NCI-H2227 (cell line): ENCODE measurements around the gene CRTAP.
A peak's percentile ranks its signal among the peaks of the same experiment; 100 is the strongest.
"Not testable (repeated sequence)": the region's sequence is repeated elsewhere in the genome, so short reads cannot be mapped to it uniquely, and the experiment has no call there.

Experiments used
- DNase-seq: peaks from one replicate; lab custom pipeline; 2025; ENCODE audit not compliant: unreplicated experiment; lab: John Stamatoyannopoulos, UW

The CRTAP gene

DNA sequence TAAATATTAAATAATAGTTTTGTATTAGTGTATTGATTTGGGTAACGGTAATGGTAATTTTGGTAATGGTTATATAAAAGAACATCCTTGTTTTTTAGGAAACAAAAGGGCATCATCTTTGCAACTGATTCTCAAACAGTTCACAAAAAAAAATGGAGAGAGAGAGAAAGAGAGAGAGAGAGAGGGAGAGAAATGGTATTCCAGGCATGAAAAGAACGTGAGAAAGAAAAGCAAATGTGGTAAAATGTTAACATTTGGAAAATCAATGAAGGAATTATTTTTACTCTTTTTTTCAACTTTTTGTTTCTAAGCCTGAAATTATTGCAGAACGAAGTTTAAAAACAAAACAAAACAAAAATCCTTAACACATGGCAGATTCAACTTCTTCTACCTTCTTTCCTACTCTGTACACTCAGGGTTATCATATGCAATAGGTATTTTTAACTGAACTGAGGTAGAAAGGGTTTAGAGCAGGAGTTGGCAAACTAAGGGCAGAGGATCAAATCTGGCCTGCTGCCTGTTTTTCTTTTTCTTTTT is 14.6 kb upstream of the CRTAP start:
- no peak for DNase-seq

DNA sequence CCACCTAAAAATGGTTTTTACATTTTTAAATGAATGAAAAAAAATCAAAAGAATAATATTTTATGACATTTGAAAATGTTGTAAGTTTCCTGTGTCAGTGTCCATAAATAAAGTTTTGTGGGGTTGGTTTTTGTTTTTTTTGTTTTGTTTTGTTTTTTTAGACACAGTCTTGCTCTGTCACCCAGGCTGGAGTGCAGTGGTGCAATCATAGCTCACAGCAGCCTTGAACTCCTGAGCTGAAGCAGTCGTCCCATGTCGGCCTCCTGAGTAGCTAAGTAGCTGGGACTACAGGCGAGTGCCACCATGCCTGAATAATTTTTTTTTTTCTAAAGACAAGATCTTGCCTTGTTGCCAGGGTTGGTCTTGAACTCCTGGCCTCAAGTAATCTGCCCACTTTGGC is 14.1 kb upstream of the CRTAP start:
- no peak for DNase-seq

DNA sequence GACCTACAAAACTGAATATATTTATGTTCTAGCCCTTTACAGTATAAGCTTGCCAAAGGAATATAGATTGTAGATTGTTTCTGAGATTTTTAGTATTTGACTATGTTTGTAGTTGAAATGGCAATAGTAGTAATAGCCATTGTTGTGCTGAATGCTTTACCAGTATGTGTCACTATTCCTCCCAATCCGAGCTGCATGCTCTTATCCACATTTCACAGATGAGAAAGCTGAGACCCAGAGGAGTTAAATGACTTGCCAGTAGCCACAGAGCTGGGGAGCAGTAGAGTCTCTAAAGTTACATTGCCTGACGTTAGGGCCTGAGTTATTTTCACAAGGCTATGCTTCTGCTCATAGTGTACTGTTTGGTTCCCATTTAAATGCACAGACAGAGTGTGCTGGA is 13.6 kb upstream of the CRTAP start:
- no peak for DNase-seq

DNA sequence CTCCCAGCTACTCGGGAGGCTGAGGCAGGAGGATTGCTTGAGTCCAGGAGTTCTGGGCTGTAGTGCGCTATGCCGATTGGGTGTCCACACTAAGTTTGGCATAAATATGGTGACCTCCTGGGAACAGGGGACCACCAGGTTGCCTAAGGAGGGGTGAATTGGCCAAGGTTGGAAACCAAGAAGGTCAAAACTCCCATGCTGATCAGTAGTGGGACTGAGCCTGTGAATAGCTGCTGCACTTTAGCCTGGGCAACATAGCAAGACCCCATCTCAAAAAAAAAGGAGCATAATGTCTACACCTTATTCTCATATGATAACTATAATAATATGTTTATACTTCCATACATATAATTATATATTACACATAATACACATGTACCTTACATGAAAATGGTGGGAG is 10.8 kb upstream of the CRTAP start:
- DNase-seq, result no peak

DNA sequence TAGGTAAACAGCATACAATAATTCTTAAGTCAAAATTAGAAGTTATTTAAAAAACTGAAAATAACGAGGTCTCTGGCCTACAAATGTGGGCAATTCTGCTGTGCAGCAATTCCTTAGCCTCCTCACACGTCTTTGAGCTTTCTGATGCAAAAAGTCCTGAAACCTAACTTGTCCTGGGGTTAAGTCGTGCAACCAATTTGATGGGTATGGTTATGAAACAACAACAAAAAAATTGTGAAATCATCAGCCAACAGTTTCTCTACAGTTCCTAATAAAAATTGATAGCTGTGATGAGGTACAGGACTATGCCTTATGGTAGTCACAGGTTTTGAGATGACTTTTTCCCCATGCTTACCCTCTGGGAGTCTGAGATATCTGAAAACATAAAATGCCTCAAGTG is 10.3 kb upstream of the CRTAP start:
- no peak for DNase-seq

DNA sequence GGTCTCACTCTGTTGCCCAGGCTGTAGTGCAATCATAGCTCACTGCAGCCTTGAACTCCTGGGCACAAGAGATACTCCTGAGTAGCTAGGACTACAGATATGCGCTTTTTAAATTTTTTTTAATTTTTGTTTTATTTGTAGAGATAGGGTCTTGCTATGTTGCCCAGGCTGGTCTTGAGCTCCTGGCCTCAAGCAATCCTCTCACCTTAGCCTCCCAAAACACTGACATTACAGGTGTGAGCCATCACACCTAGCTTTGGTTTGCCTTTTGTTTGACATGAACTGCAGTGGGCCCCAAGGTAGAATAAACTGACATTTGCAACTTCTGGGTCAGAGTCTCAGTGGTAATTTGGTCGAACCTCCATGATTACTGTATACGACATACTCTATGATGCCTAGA is 9.0 kb upstream of the CRTAP start:
- no peak for DNase-seq

DNA sequence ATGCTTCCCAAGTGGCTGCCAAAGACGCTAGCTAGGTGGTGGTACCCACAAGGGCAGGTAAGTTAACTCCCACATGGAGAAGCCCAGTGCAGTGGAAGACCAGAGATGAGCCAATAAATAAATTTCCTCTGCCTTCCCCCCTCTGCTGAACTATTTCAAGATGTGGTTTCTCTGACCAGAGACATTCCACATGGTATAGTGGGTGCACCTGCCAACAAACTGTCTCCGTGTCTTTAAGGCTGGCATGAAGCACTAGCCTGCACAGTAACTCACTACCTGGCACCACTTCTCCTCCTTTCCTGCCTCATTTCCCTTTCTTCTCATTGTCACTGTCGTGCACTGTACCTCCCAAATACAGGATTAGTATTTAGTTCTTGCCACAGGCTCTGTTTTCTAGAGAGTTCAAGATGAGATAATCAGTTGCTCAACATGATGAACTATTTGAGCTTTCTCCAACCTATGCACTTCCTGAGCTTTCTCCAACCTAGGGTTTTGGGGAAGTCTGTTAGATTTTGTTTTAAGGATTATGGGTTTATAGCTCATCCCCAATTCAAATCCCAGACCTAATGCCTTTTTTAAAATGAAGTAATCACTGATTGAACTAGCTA is 8.4 kb upstream of the CRTAP start:
- DNase-seq, result no peak

DNA sequence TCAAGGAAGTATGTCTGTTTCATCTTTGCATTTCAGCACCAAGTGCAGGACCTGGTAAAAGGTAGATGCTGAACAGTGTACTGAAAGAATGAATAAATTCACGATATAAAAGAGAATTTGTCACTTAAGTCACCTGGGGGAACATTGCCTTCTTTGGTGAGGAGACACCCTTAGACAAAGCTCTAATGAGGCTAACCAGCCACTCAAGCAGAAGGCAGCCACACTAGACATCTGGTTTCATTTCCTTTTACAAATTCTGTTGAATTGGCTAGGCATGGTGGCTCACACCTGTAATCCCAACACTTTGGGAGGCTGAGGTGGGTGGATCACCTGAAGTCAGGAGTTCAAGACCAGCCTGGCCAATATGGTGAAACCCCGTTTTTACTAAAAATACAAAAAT is 7.0 kb upstream of the CRTAP start:
- DNase-seq, result not testable (repeated sequence)

DNA sequence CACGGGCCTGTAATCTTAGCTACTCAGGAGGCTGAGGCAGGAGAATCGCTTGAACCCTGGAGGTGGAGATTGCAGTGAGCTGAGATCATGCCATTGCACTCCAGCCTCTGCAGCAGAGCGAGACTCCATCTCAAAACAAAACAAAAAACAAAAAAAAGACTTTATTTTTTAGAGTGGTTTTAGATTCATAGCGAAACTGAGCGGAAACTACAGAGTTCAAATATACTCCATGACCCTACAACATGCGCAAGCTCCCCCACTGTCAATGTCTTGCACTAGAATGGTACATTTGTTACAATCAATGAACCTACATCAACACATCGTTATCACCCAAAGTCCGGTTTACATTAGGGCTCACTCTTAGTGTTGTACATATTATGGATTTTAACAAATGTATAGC is 2.2 kb upstream of the CRTAP start:
- DNase-seq, result no peak

DNA sequence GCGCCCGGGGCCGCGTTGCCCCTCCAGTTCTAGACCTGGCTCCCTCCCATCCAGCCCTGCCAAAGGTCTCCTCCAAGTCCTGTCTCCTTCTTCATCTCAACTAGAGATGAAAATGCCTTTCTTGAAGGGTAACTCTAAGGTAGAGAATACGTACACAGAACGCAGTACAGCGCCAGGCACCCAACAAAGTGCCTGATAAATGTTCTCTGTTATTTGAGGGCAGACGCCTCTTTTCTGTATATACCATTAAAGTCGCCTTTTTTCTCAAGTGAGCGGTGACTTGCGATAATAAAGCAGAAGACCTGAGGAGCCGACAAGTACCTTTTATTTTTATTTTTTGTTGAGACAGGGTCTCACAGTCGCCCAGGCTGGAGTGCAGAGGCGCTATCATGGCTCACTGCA is 809 bp downstream of the CRTAP start:
- no peak for DNase-seq

DNA sequence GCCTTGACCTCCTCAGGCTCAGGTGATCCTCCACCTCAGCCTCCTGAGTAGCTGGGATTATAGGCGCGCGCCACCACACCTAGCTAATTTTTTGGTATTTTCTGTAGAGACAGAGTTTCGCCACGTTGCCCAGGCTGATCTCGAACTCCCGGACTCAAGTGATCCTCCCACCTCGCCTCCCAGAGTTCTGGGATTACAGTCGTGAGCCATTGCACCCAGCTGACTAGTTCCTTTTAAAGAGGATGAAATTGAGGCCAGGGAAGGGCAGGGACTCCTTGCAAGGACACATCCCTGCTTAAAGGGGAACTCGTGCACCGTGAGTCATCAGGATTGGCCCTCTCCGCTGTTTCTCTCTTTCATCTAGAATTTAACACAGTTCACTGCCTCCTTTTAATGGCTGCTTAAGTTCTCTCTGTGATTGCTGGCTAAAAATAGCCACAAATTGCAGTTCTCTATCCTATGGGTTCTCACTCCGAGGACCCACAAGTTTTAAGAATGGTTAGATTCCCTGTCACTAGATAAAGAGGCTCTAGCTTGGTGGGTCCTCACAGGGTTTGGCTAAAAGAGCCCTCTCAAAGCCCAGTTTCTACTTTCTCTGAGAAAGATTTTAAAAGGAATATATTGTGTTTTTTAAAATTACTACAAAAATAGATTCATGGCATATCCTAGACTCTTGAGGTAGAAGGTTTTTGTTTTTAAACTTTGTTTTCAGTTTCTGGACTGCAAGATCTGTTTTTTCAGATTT is 1.4 kb downstream of the CRTAP start:
- DNase-seq, result peak; percentile 66

DNA sequence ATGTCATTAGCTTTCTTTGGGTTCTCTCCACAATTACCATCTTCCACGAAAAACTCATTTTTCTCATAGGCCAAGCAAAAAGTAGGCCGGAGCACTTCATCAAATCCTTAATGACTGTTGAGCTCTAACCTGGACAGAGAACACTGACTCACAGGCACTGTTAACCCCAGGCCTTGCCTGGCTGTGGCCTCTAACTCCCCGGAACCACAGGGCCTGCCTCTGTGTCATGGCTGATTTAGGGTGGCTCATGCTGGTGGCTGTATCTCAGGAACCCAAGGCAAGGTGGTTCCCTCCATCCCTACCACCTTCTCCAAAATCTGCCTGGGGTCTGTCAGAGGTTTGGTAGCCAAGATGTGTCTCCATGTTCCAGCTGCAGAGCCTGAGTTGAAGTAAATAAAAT is 3.6 kb downstream of the CRTAP start:
- no peak for DNase-seq

DNA sequence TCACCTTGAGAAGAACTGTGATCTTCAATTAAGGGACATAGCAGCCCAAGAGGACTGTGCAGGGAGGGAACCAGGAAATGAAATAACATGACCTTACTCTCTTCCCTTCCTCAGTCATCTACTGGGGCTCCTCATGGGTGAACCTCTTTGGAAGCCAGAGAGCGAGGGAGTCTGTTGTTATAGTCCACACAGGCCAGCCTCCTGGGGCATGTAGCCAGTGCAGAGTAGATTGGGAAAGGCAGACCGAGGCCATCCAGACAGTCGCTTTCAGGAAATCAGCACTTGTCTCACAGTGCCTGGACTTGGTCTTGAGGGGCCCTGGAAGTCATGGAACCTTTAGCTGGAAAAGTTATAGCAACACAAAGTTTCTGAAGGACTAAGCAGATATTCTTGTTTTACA is 6.1 kb downstream of the CRTAP start:
- DNase-seq, result no peak

DNA sequence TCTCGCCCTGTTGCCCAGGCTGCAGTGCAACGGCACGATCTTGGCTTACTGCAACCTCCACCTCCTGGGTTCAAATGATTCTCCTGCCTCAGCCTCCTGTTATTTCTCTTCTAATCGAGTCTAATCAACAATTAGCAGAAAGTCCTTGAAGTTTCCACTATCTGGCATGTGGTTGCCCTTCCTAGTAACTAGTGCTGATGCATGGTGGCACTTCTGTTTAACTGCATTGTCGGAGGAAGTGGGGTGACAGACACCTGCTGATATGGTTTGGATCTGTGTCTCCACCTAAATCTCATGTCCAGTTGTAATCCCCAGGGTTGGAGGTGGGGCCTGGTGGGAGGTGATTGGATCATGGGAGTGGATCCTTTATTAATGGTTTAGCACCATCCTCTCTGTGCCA is 9.2 kb downstream of the CRTAP start:
- DNase-seq, result no peak

DNA sequence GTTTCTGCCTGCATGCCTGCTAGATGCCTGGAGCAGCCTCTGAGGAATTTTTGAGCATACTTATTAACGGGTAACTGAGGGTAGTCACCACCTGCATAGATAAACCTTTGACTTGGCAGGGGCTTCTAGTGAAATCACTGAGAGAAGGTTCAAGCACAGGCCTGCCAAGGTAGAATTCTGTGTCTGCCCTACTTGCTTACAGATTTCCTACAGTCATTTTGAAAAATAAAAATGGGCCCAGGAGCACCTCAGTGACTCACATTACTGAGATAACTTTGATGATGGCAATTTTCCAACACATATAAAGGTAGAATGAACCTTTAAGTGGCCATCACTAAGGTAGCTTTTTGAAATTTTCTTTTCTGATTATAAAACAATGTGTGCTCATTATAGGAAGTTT is 10.8 kb downstream of the CRTAP start:
- DNase-seq, result no peak

DNA sequence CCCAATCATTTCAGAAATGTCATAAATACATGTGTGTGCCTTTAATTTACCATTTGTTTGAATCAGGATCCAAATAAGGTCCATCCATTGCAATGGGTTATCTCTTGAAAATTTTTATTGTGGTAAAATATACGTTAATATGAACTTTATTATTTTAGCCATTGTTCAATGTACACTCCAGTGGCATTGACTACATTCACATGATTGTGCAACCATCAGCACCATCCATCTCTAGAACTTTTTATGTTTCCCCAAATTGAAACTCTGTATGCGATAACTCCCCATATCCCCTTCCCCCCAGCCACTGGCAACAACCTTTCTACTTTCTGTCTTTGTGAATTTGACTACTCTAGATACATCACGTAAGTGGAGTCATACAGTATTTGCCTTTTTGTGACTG is 12.0 kb downstream of the CRTAP start:
- no peak for DNase-seq

DNA sequence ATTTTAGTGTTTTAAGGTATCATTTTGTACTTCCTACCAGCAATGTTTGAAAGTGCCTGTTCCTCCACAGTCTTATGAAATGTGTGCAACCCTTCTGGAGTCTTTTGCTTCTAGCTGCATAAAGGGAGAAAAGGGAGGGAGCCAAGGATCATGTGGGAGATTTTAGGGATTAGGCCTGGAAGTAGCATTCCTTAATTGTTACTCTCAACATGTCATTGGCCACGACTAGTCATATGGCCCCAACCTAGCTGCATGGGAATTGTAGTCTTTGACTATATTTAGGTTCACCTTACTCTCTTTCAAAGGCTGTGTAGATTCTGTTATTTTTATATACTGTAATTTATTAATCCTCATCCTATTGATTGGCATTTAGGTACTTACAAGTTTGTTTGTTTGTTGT is 14.9 kb downstream of the CRTAP start:
- DNase-seq, result no peak

DNA sequence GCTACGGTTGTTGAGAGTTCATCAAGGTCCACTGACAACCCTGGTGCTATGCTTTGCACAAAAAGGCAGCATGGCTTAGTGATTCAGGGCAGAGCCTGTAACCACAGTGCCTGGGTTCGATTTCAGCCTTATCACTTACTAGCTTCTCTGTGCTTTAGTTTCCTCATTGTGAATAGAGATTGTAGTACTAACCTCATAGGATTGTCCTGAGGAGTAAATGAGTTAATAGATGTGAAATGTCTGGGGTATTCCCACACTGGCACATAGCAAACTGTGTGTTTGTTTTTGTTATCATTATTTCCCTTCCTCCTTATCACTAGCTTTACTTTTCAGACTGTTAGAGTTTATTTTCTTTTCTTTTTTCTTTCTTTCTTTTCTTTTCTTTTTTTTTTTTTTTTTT is 16.3 kb downstream of the CRTAP start:
- DNase-seq, result no peak

DNA sequence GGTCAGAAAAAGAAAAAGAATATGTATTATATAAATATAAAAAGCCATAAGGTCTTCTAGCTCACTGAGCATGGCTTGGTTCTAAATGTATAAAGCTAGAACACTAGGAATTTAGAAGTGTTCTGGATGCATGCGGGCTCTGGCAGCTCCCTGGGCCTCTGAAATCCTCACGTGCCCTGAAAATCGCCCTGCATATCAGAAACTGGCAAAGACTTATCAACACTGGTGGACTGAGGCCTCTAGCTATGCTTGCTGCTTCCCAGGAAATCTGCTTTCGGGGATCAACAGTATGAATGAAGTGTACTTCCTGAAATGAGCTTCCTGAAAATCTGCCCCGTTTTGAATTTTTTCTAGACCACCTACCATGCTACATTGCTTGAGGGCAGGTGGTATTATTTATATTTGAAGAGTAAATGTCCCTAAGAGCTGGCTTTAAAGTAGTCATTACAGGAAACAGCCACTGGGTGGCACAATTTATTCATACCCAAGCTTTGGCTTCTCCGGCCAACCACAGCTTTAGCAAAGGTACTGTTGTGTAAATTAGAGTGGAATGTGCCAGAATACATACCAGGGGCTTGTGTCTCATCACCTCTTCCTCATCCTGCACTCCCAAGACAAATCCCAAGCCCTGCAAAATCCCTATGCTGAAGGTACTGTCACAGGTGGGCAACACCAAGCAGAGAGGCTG is 17.7 kb downstream of the CRTAP start:
- peak; percentile 52 for DNase-seq

DNA sequence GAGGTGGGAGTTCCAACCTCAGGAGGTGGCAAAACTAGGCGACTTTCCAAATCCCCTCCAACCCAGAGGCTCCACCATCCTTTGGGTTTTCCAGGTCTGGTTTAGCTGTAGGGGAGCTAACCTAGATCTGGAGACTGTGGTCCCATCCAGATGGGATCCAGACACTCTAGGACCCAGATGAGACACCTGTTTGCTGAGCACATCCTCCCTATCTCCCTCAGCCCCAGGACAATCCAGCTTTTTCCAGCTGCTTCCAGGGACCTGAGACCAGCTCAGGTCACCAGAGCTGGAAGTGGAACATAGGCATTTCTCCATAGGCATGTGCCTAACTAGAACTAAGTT is 18.2 kb downstream of the CRTAP start:
- no peak for DNase-seq

DNA sequence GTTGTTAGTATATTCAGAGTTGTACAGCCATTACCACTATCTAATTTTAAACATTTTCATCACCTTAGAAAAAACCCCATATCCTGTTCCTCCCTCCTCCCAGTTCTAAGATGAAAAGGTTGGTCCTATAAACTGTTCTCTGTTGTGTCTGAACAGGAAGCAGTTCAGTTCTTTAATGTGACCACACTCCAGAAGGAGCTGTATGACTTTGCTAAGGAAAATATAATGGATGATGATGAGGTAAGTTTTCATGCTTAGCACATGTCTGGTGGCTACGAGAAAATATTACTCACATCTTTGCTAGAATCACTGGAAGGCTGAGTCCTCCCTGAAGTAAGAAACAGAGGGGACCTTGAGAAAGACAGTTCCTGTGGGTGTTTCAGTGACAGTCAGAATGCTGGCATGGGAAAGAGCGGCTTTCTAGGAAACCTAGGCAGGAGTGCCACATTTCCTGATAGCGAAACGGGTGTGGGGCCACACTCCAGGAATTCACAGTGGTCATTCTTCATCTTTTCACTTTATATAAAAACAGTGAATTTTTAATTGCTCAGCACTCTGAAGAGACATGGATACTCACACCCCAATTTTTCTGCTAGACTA is 20.3 kb downstream of the CRTAP start:
- DNase-seq, result no peak

DNA sequence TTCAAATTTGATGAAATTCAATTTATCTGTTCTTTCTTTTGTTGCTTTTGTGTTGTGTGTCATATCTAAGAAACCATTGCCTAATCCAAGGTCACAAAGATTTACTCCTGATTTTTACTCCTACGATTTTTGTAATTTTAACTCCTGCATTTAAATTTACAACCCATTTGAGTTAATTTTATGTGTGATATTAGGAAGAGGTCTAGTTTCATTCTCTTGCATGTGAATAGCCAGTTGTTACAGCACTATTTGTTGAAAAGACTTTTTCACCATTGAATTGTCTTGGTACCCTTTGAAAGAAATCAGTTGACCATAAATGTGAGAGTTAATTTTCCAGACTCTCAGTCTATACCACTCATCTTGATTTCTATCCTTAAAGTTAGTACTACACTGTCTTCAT is 23.9 kb downstream of the CRTAP start:
- no peak for DNase-seq
